ENCODE data around the gene NLRX1. TPM values are rescaled to one million over a fixed set of nuclear protein-coding genes. Genes with fewer than 3 reads are reported as not detected.

Gene NLRX1
- total and polyA plus RNA-seq, 10 of the 15 experiments (the other 5 are each of a cell fraction or from before 2014, with no cell fraction given), result 0.85 to 18.5 (median 10.0) TPM

DNA sequence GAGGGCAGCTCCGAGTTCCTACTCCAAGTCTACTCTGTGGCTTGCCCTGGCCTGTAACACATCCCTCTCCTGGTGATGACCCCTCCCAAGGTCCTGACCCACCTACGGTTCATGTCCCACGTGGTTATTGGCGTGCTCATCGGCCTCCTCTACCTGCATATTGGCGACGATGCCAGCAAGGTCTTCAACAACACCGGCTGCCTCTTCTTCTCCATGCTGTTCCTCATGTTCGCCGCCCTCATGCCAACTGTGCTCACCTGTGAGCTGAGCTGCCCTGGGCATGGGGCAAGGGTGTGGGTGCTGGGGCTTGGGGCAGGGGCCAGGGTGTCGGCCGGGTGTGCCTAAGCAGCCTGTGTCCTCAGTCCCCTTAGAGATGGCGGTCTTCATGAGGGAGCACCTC is 10.1 kb upstream of the NLRX1 start:
- WGBS (ENCODE audit: insufficient coverage, insufficient replicate concordance, low lambda C conversion rate, missing lambda C conversion rate), result 51% methylated on average over 13 of the region's 13 CpGs
- no peak overlapping the region for H3K27ac ChIP-seq (ENCODE audit: control insufficient read depth, insufficient read depth)
- no peak overlapping the region for H3K9ac ChIP-seq (ENCODE audit: control insufficient read depth, insufficient read depth, low read length)
- CTCF ChIA-PET, result interaction anchor here (0.7 kb wide), 1 partner anchor 48 kb away, joined by 3 read pairs; no protein-coding TSS in a partner anchor
- no peaks in the 10 kb centered on the region for H3K4me1 ChIP-seq (ENCODE audit: control insufficient read depth, insufficient read depth, low read length)
- no peaks in the 10 kb centered on the region; a peak in 1 of 4 replicates for H3K27me3 ChIP-seq (replicated peaks in 1 of 2; ENCODE audit: control insufficient read depth in 2 of 2, insufficient read depth in 2 of 2, low read length in 1 of 2)
- FAIRE-seq (no peak), ATAC-seq (no peak), DNase-seq (ENCODE audit: low read depth, low spot score) (no peak)
- no peaks in the 10 kb centered on the region for H3K36me3 ChIP-seq (ENCODE audit: control insufficient read depth in 2 of 2, insufficient read depth in 2 of 2, low read length in 1 of 2)
- RAD21 ChIA-PET (ENCODE audit: unreplicated experiment), result no interaction called here
- no peak overlapping the region for H2AFZ ChIP-seq (ENCODE audit: control insufficient read depth, low read depth, low read length)
- H3K79me2 ChIP-seq (ENCODE audit: control insufficient read depth, insufficient read depth, low read length), result no peaks in the 10 kb centered on the region
- no TSS peak for BruUV-seq (replicated peaks)
- H3K4me2 ChIP-seq (ENCODE audit: control insufficient read depth, insufficient read depth), result no peak overlapping the region
- SMC1A ChIA-PET (ENCODE audit: uncharacterized antibody, unreplicated experiment), result no interaction called here
- no peak overlapping the region for H3K4me3 ChIP-seq
- TF ChIP-seq, protein P1, sequence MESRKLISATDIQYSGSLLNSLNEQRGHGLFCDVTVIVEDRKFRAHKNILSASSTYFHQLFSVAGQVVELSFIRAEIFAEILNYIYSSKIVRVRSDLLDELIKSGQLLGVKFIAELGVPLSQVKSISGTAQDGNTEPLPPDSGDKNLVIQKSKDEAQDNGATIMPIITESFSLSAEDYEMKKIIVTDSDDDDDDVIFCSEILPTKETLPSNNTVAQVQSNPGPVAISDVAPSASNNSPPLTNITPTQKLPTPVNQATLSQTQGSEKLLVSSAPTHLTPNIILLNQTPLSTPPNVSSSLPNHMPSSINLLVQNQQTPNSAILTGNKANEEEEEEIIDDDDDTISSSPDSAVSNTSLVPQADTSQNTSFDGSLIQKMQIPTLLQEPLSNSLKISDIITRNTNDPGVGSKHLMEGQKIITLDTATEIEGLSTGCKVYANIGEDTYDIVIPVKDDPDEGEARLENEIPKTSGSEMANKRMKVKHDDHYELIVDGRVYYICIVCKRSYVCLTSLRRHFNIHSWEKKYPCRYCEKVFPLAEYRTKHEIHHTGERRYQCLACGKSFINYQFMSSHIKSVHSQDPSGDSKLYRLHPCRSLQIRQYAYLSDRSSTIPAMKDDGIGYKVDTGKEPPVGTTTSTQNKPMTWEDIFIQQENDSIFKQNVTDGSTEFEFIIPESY (IDR thresholded peaks at IDR 0.05), result no peak
- TF ChIP-seq, protein P2, sequence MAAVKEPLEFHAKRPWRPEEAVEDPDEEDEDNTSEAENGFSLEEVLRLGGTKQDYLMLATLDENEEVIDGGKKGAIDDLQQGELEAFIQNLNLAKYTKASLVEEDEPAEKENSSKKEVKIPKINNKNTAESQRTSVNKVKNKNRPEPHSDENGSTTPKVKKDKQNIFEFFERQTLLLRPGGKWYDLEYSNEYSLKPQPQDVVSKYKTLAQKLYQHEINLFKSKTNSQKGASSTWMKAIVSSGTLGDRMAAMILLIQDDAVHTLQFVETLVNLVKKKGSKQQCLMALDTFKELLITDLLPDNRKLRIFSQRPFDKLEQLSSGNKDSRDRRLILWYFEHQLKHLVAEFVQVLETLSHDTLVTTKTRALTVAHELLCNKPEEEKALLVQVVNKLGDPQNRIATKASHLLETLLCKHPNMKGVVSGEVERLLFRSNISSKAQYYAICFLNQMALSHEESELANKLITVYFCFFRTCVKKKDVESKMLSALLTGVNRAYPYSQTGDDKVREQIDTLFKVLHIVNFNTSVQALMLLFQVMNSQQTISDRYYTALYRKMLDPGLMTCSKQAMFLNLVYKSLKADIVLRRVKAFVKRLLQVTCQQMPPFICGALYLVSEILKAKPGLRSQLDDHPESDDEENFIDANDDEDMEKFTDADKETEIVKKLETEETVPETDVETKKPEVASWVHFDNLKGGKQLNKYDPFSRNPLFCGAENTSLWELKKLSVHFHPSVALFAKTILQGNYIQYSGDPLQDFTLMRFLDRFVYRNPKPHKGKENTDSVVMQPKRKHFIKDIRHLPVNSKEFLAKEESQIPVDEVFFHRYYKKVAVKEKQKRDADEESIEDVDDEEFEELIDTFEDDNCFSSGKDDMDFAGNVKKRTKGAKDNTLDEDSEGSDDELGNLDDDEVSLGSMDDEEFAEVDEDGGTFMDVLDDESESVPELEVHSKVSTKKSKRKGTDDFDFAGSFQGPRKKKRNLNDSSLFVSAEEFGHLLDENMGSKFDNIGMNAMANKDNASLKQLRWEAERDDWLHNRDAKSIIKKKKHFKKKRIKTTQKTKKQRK (IDR thresholded peaks at IDR 0.05; ENCODE audit: low read depth, low read length), result no peak
- no peak for TF ChIP-seq MYC (IDR thresholded peaks at IDR 0.05; ENCODE audit: insufficient read depth, insufficient read length, insufficient replicate concordance, low read length, severe bottlenecking)
- no peak for TF ChIP-seq ZNF384 (IDR thresholded peaks at IDR 0.05; ENCODE audit: borderline replicate concordance, low read depth, low read length)
- TF ChIP-seq, protein P3, sequence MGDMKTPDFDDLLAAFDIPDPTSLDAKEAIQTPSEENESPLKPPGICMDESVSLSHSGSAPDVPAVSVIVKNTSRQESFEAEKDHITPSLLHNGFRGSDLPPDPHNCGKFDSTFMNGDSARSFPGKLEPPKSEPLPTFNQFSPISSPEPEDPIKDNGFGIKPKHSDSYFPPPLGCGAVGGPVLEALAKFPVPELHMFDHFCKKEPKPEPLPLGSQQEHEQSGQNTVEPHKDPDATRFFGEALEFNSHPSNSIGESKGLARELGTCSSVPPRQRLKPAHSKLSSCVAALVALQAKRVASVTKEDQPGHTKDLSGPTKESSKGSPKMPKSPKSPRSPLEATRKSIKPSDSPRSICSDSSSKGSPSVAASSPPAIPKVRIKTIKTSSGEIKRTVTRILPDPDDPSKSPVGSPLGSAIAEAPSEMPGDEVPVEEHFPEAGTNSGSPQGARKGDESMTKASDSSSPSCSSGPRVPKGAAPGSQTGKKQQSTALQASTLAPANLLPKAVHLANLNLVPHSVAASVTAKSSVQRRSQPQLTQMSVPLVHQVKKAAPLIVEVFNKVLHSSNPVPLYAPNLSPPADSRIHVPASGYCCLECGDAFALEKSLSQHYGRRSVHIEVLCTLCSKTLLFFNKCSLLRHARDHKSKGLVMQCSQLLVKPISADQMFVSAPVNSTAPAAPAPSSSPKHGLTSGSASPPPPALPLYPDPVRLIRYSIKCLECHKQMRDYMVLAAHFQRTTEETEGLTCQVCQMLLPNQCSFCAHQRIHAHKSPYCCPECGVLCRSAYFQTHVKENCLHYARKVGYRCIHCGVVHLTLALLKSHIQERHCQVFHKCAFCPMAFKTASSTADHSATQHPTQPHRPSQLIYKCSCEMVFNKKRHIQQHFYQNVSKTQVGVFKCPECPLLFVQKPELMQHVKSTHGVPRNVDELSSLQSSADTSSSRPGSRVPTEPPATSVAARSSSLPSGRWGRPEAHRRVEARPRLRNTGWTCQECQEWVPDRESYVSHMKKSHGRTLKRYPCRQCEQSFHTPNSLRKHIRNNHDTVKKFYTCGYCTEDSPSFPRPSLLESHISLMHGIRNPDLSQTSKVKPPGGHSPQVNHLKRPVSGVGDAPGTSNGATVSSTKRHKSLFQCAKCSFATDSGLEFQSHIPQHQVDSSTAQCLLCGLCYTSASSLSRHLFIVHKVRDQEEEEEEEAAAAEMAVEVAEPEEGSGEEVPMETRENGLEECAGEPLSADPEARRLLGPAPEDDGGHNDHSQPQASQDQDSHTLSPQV (IDR thresholded peaks at IDR 0.05), result no peak
- in situ Hi-C loops (cut with MboI), result no loop called here
- H3K9me3 ChIP-seq (replicated peaks; ENCODE audit: control insufficient read depth, insufficient read depth, low read length), result no peaks in the 10 kb centered on the region
- intact Hi-C loops (cut with micrococcal nuclease; ENCODE audit: unreplicated experiment), result no loop called here
- POLR2A ChIA-PET, result interaction anchor here (1.2 kb wide), 1 partner anchor 51 kb away, joined by 4 read pairs; the partner anchor contains the start of gene C2CD2L
- H4K20me1 ChIP-seq (ENCODE audit: control insufficient read depth, insufficient read depth), result no peaks in the 10 kb centered on the region

All from GM12878 (cell line).